Measurements from ENCODE around the gene FIP1L1.
"Not testable (repeated sequence)": the region's sequence is repeated elsewhere in the genome, so short reads cannot be mapped to it uniquely, and the experiment has no call there.

FIP1L1 gene

DNA sequence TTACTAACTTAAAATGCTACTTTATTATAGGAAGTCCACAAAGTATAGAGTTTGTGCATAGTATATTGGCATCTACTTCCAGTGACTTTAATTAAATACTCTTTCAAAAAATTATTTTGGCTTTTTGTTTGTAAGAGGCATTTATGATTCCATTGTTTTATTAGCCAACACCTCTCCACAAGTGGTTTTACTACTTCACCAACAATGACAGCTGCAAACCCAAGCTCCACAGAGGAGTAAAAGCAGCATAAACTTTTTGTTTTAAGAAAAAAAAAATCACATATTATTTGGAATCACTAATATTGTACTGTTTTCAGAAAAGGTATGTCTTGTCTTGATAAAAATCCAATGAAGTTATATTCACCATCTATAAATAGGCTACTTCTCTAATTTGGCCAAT lies 88.5 kb downstream of the FIP1L1 start:
- H3K4me3 ChIP-seq (ENCODE audit: low read length) = no peak overlapping the region
- no peak for DNase-seq (ENCODE audit: low read depth)
- TF ChIP-seq, protein P1, sequence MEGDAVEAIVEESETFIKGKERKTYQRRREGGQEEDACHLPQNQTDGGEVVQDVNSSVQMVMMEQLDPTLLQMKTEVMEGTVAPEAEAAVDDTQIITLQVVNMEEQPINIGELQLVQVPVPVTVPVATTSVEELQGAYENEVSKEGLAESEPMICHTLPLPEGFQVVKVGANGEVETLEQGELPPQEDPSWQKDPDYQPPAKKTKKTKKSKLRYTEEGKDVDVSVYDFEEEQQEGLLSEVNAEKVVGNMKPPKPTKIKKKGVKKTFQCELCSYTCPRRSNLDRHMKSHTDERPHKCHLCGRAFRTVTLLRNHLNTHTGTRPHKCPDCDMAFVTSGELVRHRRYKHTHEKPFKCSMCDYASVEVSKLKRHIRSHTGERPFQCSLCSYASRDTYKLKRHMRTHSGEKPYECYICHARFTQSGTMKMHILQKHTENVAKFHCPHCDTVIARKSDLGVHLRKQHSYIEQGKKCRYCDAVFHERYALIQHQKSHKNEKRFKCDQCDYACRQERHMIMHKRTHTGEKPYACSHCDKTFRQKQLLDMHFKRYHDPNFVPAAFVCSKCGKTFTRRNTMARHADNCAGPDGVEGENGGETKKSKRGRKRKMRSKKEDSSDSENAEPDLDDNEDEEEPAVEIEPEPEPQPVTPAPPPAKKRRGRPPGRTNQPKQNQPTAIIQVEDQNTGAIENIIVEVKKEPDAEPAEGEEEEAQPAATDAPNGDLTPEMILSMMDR (conservative IDR thresholded peaks at IDR 0.05; ENCODE audit: low read depth, low read length) = no peak

DNA sequence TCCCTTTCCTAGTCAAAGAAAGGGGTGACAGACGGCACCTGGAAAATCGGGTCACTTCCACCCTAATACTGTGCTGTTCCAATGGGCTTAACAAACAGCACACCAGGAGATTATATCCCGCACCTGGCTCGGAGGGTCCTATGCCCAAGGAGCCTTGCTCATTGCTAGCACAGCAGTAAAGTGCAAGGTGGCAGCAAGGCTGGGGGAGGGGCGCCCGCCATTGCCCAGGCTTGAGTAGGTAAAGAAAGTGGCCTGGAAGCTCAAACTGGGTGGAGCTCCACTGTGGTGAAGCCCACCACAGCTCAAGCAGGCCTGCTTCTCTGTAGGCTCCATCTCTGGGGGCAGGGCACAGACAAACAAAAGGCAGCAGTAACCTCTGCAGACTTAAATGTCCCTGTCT lies 89.1 kb downstream of the FIP1L1 start:
- DNase-seq (ENCODE audit: low read depth); H3K4me3 ChIP-seq (ENCODE audit: low read length): not testable (repeated sequence)

GRCh38 chr4:53476232-53477037 lies 99.0 kb downstream of the FIP1L1 start:
- TF ChIP-seq, protein P1 (conservative IDR thresholded peaks at IDR 0.05; ENCODE audit: low read depth, low read length) = no peak
- peak; percentile 99 for DNase-seq (ENCODE audit: low read depth)
- H3K4me3 ChIP-seq (ENCODE audit: low read length) = no peak overlapping the region

DNA sequence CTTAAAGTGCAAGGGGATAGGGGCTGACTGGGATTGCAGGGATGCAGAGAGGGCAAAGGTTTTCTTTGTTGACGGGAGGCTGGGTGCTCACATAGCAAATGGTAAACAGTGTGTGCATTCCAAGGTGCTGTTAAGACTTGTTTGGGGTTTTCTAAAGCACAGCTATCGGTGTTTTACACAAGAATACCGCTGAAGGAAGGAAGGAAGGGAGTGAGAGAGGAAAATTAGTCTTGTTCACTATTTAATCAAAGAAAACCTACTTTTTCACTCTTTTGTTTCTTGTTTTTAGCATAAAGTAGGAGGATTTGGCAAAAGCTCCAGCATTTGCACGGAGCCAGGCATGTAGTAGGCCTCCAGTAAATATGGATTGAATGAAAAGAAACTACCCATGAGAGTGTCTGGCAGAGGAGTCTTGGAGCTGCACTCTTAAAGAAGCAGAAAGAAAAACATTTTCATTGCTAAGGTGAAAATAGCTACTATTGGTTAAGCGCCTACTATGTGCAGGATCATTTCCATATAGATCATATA lies 99.7 kb downstream of the FIP1L1 start:
- no peak for DNase-seq (ENCODE audit: low read depth)
- H3K4me3 ChIP-seq (ENCODE audit: low read length) = no peak overlapping the region
- TF ChIP-seq, protein P1 (conservative IDR thresholded peaks at IDR 0.05; ENCODE audit: low read depth, low read length) = no peak

DNA sequence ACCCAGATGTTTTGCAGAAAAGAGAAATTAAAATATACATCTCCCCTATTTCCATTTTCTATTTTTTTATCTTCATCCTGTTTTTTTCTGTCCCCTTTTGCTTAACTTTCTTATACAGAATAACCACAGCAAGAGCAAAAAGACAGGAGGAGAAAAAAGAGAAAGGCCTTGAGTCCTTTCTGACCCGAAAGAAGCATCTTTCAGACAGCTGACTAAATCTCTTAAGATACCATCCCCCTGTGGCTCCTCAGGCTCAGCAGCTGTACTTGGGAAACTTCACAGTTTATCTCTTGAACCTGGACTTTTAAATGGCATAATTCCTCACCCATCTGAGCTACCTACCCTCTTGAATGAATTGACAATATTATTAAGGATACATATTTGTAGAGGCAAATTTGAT lies 100.2 kb downstream of the FIP1L1 start:
- TF ChIP-seq, protein P1 (conservative IDR thresholded peaks at IDR 0.05; ENCODE audit: low read depth, low read length) = no peak
- no peak overlapping the region for H3K4me3 ChIP-seq (ENCODE audit: low read length)
- DNase-seq (ENCODE audit: low read depth) = no peak

DNA sequence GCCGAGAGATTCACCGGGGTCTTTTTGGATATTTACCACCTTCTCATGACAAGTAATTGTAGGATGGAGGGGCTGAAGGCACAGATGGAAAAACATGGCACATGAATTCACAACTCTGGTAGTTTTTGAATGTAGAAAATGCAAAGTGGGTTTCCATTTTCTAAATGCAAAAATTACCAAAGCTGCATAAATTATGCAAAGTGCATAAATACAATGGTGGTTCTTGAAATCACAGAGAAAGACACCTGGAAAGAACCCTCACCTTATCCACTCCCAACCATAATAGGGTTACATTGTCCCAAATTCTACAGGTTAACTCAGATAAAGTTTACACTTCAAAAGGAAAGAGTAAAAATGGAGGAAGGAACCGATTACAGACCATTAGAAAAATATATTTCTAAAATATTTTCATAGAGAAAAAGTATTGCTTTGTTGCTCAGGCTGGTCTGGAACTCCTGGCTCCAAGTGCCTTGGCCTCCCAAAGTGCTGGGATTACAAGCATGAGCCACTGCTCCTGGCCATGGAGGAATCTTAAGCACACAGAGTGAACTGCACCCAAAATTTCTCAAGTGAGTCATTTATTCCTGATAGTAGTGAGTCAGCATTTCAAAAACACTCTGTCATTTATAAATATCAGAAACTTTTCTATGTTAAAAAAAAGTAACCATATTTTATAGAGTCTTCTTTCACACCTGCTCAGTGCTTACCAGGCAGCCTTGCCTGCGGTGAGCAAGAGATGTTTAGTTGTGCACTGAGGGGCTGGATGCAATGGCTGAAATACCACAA lies 101.4 kb downstream of the FIP1L1 start:
- TF ChIP-seq, protein P1 (conservative IDR thresholded peaks at IDR 0.05; ENCODE audit: low read depth, low read length) = no peak
- no peak overlapping the region for H3K4me3 ChIP-seq (ENCODE audit: low read length)
- DNase-seq (ENCODE audit: low read depth) = peak; percentile 63

DNA sequence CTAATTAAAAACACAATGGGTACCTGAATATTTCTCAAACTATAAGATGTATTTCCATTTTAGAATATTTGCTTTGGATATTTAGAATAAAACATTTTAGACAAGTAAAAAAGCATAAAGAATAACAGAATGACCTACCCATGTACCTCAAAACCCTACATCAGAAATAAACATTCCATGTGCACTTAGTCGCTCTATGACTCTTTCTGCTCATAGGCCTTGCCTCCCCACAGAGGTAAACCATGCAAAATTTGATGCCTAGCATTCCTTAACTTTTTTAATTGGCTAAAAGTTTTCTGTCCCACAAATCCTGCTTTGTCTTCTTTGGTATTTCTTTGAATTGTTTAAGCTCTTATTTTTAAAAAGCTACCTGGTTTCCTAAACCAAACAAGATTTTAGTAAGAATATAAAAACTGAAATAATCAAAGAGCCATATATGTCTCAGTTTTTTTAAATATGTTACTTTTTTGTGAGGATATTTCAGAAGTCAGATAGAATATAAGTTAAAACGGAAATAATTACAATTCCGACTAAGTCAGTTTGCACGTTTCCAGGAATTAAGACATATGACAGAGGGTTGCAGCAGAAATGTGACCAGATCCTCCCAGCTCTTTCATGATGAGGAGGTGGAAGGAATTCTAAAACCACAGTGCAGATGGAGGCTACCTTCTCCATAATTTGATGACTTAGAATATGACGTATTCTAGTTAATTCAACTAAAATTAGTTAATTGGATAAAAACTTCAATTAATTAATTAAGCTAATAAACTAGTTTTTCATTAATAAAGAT lies 102.5 kb downstream of the FIP1L1 start:
- DNase-seq (ENCODE audit: low read depth) = no peak
- H3K4me3 ChIP-seq (ENCODE audit: low read length) = no peak overlapping the region
- TF ChIP-seq, protein P1 (conservative IDR thresholded peaks at IDR 0.05; ENCODE audit: low read depth, low read length) = no peak

Measured in retinal pigment epithelial cell (primary cell).